ENCODE measurements around the gene SP8.

- TF ChIP-seq REST (IDR thresholded peaks at IDR 0.05; ENCODE audit: low read depth) (no peak), CTCF (IDR thresholded peaks at IDR 0.05 in 2 of 3, conservative IDR thresholded peaks at IDR 0.05 in 1 of 3; ENCODE audit: borderline replicate concordance in 1 of 3, insufficient read depth in 1 of 3, low read depth in 2 of 3, low read length in 2 of 3) (no peak), YY1 (IDR thresholded peaks at IDR 0.05; ENCODE audit: extremely low read depth, insufficient replicate concordance, low read depth, low read length) (no peak), MAX (IDR thresholded peaks at IDR 0.05) (no peak), POLR2A (IDR thresholded peaks at IDR 0.05; ENCODE audit: borderline replicate concordance, extremely low read depth, insufficient read depth, insufficient read length) (no peak), RAD21 (IDR thresholded peaks at IDR 0.05; ENCODE audit: low read depth) (no peak), CBX3 (IDR thresholded peaks at IDR 0.05; ENCODE audit: low read depth) (no peak), SP1 (IDR thresholded peaks at IDR 0.05; ENCODE audit: low read depth) (no peak), EZH2 (IDR thresholded peaks at IDR 0.05) (no peak), JUND (IDR thresholded peaks at IDR 0.05) (no peak), CEBPB (IDR thresholded peaks at IDR 0.05; ENCODE audit: low read depth) (no peak), ELF1 (IDR thresholded peaks at IDR 0.05; ENCODE audit: borderline replicate concordance, low read depth) (no peak), SRF (IDR thresholded peaks at IDR 0.05; ENCODE audit: low read depth) (no peak), POLR2AphosphoS5 (IDR thresholded peaks at IDR 0.05; ENCODE audit: low read depth, low read length) (no peak)
Measured at GRCh38 chr7:20749906-20750305, 36.8 kb downstream of the SP8 start.

Data from HCT116 (cell line).